Measurements from ENCODE around the gene RBM47.
"Not testable (repeated sequence)": the region's sequence is repeated elsewhere in the genome, so short reads cannot be mapped to it uniquely, and the experiment has no call there.

The RBM47 gene

GRCh38 chr4:40570348-40571077 lies 59.2 kb downstream of the RBM47 start:
- no peak for TF ChIP-seq CTCF (IDR thresholded peaks at IDR 0.05; ENCODE audit: insufficient read depth, low read depth, low read length, missing control alignments)
- no peak overlapping the region for H3K4me3 ChIP-seq (ENCODE audit: low read length)
- no peak for DNase-seq (ENCODE audit: low read depth)

DNA sequence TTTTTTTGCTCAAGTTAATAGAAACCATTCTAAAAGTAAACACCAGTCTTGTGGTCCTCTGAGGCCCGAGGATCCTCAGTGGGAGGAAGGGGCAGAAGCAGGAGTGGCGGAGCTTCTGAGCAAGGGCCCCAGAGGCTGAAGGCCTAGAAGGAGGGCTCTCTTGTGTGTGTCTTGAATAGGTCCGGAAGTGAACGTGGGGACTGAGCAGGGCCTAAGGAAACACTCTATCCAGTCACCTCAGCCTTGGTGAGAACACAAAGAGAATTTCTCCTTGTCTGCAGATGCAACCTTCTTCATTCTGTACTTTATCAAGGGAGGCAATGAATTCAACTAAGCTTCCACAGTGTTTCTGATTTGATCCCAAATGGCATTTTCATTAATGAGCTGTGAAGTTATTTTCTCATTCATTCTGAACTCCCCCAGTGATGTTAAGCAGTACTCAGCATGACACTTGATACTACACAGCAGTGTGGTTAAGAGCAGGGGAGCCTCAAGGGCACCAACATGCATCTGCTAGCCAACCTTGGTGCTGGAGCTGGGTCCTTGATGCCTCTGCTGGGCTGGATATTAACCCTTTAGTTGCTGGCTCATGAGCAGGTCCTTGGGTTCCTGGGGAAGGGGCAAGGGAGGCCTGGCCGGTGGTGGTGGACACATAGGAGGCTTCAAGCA lies 64.7 kb downstream of the RBM47 start:
- DNase-seq (ENCODE audit: low read depth), result no peak
- H3K4me3 ChIP-seq (ENCODE audit: low read length), result no peak overlapping the region
- no peak for TF ChIP-seq CTCF (IDR thresholded peaks at IDR 0.05; ENCODE audit: insufficient read depth, low read depth, low read length, missing control alignments)

- DNase-seq (ENCODE audit: low read depth), result peak; percentile 44
- no peak for TF ChIP-seq CTCF (IDR thresholded peaks at IDR 0.05; ENCODE audit: insufficient read depth, low read depth, low read length, missing control alignments)
- H3K4me3 ChIP-seq (ENCODE audit: low read length), result no peak overlapping the region
Measured at GRCh38 chr4:40564004-40564403, 65.7 kb downstream of the RBM47 start.

GRCh38 chr4:40563401-40563800 lies 66.3 kb downstream of the RBM47 start:
- no peak for DNase-seq (ENCODE audit: low read depth)
- TF ChIP-seq CTCF (IDR thresholded peaks at IDR 0.05; ENCODE audit: insufficient read depth, low read depth, low read length, missing control alignments), result no peak
- H3K4me3 ChIP-seq (ENCODE audit: low read length), result no peak overlapping the region

DNA sequence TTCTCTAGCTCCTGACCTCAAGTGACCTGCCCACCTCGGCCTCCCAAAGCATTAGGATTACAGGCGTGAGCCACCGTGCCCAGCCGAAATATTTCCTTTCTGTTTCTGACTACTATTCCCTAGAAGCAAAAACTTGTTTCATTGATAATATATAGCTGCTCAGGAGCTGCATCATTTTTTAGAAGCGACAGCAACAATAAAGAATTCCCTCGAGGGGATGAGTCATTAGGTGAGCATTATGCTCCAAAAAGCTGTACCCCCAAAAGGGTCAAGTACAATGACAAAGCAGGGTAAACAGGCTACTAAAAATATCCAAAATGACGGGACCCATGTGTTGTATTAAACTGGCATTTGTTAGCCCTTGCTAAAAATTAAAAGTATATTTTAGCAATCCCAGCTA lies 67.0 kb downstream of the RBM47 start:
- no peak for TF ChIP-seq CTCF (IDR thresholded peaks at IDR 0.05; ENCODE audit: insufficient read depth, low read depth, low read length, missing control alignments)
- H3K4me3 ChIP-seq (ENCODE audit: low read length), result no peak overlapping the region
- peak; percentile 42 for DNase-seq (ENCODE audit: low read depth)

- no peak overlapping the region for H3K4me3 ChIP-seq (ENCODE audit: low read length)
- TF ChIP-seq CTCF (IDR thresholded peaks at IDR 0.05; ENCODE audit: insufficient read depth, low read depth, low read length, missing control alignments), result no peak
- DNase-seq (ENCODE audit: low read depth), result no peak
Measured at GRCh38 chr4:40562208-40562607, 67.5 kb downstream of the RBM47 start.

GRCh38 chr4:40561543-40562177 lies 68.0 kb downstream of the RBM47 start:
- not testable (repeated sequence) for DNase-seq (ENCODE audit: low read depth); H3K4me3 ChIP-seq (ENCODE audit: low read length)

Data from epithelial cell of esophagus (primary cell).